Erythroblast (primary cell): ENCODE results near the gene VAMP2.

Experiments
- GATA1 ChIP-seq: IDR thresholded peaks from 2 replicates; pipeline ENCODE4 v1.6.1; 2011; ENCODE audit warnings: low read depth, mild to moderate bottlenecking, control low read depth, low read length, moderate library complexity
- POLR2A ChIP-seq: IDR thresholded peaks from 2 replicates; pipeline ENCODE4 v1.6.1; 2011; ENCODE audit warnings: mild to moderate bottlenecking, low read length

DNA sequence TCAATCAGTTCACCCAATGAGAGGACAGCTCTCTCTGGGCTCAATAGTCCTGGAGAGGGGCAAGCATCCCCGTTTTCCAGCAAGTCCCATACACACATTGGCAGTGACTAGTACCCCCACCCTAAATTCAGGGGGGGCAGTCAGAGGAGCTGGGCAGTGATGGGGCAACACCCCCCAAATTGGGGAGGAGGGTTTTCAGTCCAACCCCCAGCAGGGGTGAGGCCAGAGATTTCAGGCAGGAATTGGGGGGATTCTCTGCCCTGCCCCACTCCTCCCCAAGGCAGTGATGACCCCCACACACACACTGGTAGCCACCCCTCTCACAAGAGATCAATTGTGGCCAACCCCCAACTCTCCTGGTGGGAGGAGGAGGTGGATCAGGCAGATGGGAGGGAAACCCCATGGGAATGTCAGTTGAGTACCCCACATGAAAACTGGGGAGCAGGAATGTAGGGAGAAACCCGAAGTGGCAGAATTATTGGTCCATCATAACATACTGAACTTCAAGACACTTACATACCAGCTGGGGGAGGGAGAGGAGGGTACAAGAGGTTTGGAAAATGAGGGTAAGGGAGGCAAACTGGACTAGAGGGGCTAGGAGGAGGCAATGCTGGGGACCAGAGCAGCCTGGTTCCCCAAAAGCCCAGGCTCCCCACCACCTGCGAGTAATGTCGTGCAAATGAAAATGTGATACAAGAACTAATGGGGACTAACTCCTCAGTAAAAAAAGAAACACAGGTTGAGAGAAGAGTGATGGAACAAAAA lies 3.1 kb downstream of the VAMP2 start:
- TF ChIP-seq POLR2A (no peak), GATA1 (no peak)
